GM18508 (cell line): Measurements from ENCODE around the gene RGS7BP.

Source experiments
- ATAC-seq: cut with Tn5 transposase; IDR thresholded peaks from one replicate; pipeline ENCODE4 v1.9.1; 2021; ENCODE audit warnings: moderate number of reproducible peaks; ENCODE audit not compliant: insufficient read depth, unreplicated experiment

RGS7BP gene

DNA sequence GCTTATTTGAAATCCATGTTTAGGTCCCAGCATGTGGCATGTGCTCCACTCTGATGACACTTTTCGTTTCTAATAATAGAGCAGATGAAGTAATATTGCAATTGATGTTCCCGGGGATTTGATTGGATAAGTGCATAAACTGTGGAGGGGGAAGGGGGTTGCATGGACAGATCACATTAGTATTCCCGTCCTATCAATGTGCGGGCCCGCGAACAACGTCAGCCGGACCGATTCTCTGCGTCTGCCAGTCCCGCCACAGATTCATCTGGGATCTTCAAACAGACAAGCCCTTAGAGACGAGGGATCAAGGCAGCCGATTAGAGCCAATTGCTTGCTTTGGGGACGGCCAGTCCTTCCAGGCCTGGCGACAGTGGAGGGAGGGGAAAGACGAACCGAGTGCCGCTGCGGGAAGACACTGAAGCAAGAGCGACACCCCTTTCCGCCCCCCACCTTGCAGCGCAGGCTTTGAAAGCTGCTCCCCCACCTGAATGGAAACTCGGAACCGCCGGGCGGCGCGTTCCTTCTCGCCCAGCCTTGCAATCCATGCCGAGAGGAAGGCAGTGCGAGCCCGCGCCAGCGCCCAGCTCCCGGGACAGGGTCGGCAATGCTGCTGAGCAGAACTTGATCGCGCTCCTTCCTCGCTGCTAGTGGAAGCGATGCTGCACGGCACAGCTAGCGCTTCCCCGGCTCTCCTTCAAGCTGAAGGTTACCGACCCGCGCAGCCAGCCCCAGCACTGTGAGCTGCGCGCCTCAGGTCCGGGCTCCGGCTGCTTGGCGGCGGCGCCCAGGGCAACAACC, at the start of gene RGS7BP:
RGS7BP (plus strand) TSS at position 247 of the 798 bp plus-strand sequence. CDS start 610 bp downstream, outside the sequence.
- ATAC-seq: no peak

DNA sequence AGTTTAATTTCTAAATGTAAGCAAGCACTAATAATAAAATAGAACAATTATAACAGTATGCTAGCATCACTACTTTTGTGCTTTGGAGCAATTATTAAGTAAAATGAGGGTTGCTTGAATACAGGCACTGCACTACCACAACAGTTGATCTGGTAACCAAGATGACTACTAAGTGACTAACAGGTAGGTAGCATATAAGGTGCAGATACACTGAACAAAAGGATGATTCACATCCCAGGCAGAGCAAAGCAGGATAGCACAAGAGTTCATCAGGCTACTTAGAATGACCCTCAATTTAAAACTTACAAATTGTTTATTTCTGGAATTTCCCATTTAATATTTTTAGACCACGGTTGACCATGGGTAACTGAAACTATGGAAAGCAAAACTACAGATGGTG, 48.0 kb upstream of the RGS7BP start:
- ATAC-seq: no peak

DNA sequence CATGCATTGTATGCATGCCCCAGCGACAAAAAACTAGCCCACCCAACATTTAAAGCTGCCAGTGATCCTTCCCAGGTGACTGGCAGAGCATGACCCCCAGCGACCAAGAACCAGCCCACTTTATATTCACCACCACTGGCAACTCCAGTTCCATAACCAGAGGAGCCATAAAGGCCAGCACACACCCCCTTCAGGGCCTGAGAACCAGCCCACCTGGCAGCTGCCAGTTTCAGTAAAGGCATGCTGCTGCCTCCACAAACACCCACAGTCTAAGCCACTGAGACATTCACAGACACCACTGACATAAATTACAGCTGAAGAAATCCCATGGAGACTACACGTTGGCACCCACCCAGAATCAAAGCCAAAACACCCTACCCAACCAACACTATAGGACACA, 46.9 kb upstream of the RGS7BP start:
- ATAC-seq: no peak

DNA sequence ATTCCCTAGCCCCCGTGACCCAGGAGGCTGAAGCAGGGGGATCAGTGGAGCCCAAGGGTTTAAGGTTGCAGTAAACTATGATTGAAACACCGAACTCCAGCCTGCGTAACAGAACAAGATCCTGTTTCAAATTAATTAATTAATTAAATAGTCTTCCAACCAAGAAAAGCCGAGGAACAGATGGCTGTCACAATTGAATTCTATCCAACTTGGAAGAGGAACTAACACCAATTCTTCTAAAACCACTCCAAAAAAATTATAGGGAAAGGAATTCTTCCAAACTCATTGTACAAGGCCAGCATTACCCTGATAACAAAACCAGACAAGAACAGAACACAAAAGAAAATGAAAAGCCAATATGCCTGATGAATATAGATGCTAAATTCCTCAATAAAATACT, 43.4 kb upstream of the RGS7BP start:
- ATAC-seq: no peak

DNA sequence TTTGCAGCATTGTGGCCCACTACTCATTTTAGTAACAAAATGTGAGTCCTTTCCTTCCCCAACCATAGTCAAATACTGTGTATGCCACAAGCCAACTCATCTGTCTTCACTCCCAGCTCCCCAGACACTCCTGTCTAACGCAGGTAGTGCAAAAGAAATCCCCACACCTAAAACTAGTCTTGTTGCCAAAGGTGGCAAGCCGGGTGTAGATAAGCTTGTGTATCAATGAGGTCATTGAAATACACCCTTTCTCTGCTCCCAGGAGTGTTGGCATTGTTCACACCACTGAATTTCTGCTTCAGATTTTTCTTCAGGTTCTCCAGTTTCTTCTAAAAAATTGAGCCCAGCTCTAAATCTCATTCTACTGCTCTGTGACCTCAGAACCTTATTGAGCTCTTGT, 19.7 kb upstream of the RGS7BP start:
- no peak for ATAC-seq

DNA sequence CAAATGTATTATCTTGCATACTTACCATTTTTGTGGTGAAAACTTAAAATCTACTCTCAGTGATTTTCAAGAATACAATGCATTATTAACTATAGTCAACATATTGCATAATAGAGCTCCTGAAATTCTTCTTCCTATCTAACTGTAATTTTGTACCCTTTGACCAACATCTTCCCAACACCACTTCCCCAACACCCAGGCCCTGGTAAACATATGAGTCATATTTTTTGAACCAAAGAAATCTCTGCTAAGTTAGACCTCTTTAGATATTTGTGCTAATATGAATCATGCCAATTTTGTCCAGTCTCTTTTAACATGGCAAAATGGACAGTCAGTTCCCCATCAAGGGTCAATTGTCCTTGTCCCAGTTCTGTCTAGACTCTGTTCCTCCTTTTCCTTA, 18.5 kb upstream of the RGS7BP start:
- no peak for ATAC-seq

DNA sequence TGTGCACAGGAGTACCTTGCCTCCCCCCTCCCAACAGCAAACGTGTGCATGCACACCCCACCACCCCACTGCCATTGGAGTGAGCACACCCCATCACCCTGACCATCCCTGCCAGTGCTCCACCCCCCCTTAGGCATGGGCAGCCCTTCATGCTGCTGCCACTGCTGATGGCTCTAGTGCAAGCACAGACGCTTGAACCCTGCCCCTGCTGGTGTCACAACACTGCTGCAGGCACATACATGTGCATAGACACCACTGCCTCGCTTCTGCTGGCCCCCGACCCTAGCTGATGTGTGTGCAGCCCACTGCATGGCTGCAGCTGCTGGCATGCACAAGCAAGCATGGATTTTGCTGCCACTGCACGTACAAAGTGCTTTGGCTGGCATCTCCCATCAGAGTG, 16.0 kb upstream of the RGS7BP start:
- ATAC-seq: no peak

DNA sequence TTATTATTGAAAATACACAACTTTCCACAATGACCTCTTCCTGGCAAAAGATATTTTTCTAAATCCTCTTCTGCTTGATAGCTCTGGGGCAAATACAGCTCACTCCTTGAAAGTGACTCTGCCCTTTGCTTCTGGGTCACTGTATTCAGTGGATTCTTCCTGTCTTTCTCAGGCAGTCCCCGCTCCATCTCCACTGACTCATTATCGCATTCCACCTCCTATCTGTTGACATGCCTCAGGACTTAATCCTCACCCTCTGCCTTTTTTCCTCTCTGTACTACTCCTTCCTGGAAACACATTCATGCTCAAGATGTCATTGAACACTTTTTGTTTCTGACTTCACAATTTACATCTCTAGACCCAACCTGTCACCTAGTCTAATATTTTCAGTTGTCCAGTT, 8.4 kb upstream of the RGS7BP start:
- no peak for ATAC-seq

DNA sequence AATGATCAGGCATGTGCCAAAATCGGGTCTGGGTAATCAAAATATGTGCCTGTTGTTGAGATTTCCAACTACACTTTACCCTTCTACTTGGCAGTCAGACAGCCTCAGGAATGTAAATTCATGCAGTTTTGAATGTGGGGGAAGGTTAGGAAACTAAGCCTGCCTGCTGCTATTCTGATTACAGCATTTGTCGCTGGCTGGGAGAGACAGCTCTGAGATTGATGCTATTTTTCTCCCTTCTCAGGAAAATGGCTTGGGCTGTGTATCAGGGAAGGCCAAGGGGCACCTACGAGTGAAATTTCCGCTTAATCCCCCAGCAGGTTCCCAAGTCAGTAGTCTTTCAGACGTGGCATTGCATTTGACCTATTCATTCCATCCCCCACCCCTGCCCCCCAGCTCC, 3.6 kb upstream of the RGS7BP start:
- no peak for ATAC-seq

DNA sequence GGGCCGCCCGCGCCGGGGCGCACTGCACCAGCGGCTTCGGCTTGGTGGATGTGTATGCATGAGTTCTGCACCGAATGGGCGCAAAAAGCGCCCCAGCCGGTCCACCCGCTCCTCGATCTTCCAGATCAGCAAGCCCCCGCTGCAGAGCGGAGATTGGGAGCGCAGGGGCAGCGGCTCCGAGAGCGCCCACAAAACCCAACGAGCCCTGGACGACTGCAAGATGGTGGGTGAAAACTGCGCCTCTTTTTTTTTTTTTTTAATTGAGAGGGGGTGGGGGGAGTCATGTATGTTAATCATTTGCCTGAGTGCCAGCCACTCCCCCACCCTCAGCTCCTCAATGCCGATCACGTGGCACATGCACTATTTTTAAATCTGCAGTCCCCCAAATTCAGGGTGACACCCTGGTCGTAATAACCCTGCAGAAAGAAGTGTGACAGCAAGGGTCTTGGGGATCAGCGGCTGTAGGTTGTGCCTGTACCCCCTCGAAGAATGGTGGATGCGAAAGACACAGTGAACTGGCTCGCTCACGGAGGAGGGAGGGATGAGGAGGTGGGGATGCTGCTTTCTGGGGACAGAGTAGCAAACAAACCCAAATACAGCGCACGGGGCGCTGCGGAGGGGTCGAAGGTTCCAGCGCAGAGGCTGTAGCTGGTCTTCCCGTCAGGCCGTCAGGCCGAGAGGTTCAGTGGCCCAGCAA, 900 bp downstream of the RGS7BP start:
- ATAC-seq: no peak

DNA sequence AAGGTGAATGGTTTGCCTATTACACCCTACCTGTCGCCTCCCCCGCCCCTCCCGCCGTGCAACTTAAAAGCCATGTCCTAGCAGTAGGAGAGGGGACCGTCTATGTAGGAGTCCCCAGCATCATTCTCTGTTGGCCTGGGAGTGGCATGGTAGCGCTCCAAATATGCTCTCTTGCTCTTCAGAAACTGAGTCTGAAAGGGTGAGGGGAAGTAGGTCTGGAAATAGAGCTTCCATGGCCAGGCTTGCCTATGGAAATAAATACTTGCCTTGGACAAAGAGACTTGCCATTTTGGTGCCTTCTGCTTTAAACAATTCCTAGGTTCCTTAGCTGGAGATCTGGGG, 1.4 kb downstream of the RGS7BP start:
- no peak for ATAC-seq

DNA sequence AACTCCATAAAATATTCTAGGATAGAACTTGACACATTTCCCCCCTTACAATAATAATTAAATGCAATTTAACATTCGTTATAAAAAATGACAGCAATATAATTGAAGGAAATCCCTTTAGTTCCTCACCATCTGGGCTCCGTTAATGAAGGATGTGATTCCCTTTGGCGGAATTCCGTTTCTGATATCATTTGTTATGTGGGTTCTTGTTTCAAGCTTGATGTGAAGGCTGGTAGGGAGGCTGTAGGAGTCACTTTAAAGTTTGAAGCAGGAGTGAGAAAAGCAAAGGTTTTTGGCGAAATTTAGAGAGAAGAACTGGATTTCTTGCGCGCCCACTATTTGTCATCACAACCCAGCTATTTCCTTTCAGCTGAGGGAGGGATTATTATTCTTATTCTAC, 4.0 kb downstream of the RGS7BP start:
- ATAC-seq: no peak

DNA sequence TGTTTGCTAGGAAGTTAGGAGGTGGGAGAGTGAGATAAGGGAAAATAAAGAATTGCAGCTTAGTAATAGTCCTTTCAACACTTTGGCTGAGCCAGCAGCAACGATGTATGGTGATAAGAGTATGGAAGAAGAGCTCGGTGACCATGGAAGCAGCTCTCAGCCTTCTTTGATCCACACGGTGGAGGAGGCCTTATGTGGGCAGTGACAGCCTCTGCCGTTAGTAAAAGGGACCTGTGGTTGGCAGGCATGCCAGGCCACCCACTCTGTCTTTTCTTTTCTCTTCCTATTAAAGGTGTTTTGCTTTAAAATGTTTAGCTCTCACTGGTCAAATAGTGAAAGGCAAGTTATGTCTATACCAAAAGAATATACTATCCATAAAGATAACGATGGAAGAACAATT, 7.7 kb downstream of the RGS7BP start:
- no peak for ATAC-seq

DNA sequence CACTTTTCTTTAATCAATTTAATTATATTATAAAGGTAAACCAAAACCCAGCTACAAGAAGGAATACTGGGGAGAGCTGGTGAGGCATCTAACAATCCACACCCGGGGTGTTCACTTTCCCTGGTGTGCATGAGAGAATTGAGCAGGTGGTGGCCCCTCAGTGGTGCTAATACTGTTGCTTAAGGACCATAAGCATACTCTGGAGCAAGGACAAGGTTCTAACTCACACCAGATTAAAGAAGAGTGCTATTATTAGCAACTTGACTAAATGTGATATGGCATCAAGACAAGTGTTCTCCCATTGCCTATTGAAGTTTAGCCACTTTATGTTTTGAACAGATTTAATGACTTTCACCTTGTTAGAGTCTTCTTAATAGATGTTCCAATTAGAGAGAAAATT, 8.8 kb downstream of the RGS7BP start:
- ATAC-seq: no peak

DNA sequence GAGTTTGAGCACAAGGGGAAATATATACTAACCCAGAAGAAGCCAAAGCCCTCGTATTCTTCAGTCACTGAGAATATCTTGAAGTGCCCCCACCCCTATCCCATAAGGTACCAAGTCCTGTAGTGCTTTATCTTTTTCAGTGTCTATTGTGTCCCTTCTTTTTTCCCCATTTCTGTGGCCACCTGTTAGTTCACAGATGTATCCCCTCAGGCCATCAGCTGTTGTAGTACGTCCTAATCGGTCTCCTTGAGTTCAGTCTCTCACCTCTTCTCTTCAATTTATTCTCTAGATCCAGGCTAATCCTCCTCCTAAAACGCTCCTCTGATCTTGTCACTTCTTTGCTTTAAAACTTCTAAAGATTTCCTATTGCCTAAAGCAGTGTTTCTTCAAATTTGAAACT, 10.4 kb downstream of the RGS7BP start:
- no peak for ATAC-seq

DNA sequence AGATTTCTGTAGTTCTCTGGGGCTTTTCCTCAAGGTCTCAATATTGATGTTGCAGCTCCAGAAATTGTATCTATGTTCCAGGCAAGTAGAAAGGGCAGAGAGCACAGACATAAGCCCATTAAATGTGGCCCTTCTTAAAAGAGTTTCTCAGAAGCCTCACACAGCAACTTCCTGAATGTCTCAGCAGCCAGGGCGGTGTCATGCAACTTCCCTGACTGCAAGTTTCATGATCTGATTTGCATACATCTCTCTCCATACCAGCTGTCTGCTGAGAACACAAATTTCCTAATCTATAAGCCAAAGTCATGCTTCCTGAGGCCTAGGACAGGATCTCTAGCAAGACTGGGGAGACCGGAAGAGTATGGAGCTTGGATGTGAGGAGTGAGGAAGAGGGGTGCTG, 13.0 kb downstream of the RGS7BP start:
- ATAC-seq: peak; percentile 86

DNA sequence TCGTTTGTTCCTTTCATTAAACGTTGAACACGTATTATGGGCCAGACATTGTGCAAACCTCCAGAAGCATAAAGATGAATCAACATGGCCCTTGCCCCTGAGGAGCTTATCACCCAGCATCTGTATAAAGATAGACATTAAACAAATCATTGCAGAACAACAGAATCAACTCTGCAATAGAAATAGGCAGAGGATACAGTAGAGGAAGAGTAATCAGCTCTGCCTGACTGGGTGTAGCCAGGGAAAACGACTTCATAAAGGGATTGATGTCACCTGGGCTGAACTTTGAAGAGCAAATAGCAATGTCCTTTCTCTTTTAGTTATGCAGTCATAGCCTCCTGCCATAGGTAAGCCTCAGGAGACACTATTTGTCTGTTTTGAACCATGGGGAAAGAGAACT, 13.4 kb downstream of the RGS7BP start:
- no peak for ATAC-seq

DNA sequence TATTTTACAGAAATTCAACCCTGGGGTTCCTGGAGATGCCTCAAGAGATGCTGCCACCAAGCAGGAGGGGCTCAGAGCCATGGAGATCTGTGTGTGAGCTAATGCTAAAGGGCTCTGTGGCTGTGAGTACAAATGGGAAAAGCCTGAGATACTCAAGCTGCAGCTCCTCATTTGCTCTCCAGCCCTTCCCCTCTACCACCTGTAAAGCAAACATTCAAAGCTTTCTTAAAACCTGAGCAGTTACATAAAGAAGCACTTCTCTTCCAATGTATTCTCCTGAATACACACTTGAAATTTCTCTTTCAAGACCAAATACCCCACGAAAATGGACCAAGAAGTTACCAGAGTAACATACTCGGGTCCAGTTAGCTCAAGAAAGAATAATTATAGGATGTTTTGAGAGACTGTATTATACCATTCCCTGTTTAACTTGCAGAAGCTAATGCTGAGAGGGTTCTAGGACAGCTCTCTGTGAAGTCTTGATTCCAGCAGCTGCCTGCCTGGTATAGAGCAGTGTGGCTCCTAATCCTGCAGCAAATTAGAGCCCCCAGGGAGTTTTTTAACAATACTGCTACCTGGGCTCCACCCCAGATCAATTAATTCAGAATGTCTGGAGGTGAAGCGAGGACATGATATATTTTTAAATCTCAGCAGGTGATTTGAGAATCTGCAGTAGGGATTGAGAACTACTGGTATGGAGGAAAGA, 21.1 kb downstream of the RGS7BP start:
- ATAC-seq: no peak

DNA sequence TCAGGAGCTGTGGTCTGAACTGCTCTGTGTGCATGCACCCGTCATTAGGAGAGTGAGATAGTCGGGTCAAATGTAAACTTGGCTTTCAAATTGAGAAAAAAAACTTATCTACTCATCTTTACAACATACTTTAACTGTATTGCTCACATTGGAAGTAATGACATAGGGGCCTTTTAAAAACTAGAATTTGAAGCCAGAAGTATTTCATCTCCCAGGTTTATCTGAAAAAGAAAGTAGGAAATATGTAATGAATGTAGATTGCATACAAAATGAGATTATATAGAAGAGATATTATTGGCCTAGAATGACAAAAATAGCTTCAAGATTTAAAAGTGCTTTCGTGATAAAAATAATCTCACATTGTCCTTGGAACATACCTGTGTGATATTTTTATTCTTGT, 24.3 kb downstream of the RGS7BP start:
- ATAC-seq: no peak

DNA sequence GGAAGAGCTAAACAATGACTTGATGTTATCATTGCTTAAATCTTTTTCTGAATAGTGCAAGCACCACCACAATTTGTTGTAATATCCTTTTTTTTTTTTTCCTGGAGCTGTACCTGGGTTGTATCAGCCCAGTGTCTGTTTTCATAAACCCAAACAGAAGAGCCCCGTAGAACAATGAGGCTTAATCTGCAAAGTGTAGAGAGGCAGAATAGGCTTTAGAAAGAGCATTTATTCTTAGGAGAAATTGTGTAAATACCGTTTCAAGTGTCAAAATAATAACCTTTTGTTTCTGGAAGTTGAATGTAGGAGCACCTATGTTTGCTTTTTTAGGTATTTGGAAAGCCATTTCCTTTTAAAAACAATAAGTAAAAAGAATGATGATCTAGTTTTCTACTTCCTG, 26.4 kb downstream of the RGS7BP start:
- ATAC-seq: no peak

DNA sequence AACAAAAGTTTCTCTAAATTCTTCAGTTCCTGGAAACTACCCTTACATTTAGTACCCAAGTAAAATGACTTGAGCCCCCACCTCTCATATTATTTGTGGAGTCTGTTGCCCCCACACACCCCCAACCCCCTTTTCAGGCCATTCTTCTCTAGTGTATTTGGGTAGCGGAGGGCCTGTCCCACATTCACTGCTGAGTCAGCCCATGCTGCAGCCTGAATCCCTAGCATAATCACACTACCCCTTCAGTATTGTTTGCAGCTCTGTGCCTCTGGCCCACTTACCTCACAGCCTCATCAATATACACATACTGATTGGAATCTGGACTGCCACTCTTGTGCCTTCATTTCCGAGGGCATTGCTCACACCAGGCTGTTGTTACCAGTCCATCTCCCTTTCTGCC, 26.8 kb downstream of the RGS7BP start:
- ATAC-seq: no peak

DNA sequence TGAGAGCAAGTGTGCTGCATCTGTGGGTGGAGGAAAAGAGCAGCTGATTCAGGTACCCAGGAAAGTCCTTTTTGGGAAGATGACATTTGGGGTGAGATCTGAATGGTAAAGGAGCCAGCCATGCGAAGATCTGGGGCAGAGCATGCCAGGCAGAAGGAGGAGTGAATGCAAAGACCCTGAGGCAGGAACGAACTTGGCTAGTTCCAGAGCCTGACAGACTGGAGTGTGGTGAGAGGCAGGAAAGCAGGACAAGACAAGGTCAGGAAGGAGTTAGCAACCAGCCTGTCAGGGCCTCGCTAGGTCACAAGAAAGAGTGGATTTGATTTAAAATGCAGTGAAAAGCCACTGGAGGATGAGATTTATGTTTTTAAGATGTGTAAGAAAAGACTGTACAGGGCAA, 28.2 kb downstream of the RGS7BP start:
- no peak for ATAC-seq
